GM15510 (cell line): ENCODE results near the gene ATP11A.

Experiments used
- POLR2A ChIP-seq: IDR thresholded peaks from 3 replicates; pipeline ENCODE4 v1.6.1; 2011; ENCODE audit warnings: borderline replicate concordance; ENCODE audit not compliant: insufficient read length; ENCODE audit errors: extremely low read depth

The ATP11A gene

DNA sequence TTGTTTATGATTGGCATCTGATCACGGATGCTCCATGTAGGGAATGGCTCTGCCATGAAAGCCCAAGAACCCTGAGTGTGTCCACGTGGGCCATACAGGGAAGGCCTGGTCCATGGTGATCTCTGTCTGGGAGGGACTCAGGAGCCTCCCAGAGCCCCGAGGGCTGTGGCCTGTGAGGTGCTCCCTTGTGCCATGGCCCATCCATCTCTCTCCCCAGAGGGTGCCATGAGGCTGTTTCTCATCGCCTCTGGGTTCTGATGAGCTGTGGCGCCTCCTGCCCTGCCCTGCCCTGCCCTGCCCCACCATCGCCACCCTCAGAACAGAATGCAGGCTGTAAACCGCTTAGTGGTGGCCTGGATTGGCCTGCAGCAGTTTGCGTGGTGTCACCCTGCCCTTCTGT, 83.1 kb downstream of the ATP11A start:
- no peak for TF ChIP-seq POLR2A

DNA sequence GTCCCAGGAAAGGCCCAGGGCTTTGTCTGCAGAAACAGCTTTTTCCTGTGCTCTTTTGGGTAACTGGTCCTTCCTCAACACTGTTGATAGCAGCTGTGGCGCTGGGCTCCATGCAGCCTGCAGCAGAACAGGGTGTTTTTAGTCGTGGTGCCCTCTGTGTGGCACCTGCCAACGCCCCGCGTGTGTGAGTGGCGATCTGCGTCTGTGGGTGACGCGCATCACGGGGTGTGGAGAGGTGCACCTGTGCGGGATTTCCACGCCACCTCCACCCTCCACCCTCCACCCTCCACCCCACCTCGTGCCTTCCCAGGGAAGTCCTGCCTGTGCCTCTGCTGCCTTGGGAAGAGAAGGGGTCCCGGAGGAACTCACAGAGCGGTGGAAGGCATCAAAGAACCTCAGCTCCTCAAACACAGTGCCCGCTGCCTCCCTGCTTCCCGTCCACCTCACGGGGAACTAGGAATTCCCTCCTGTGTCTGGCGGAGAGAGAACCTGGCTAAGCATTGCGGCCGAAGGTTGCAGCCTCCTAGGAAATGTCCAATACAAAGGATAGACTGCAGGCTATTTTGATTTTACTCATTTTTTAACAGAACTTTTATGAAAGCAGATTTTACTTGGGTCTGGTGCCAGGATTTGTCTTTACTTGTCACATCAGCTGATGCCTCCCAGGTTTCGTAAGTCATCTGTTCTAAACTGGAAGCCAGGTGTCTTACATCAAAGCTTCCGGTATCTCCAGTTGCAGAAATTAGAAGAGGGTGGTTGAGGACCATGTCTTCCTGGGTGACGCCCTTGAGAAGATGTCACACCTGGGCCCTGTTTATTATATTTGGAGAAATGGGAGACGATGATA, 84.0 kb downstream of the ATP11A start:
- no peak for TF ChIP-seq POLR2A

DNA sequence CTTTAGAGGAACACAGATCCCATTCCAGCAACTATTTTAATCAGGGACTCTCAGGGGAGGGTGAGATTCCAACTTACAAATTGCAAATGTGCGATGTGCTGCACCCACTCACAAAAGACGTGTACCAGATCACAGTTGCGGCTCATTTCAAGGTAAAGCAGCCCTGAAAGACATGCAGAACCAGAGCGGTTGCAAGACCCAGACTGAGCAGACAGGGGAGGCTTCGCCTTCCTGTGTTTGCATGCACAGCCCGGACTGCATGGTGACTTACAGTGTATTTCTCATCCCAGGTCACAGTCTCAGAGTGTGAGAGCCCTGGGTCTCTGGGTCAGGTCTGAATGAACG, 84.6 kb downstream of the ATP11A start:
- TF ChIP-seq POLR2A = no peak

DNA sequence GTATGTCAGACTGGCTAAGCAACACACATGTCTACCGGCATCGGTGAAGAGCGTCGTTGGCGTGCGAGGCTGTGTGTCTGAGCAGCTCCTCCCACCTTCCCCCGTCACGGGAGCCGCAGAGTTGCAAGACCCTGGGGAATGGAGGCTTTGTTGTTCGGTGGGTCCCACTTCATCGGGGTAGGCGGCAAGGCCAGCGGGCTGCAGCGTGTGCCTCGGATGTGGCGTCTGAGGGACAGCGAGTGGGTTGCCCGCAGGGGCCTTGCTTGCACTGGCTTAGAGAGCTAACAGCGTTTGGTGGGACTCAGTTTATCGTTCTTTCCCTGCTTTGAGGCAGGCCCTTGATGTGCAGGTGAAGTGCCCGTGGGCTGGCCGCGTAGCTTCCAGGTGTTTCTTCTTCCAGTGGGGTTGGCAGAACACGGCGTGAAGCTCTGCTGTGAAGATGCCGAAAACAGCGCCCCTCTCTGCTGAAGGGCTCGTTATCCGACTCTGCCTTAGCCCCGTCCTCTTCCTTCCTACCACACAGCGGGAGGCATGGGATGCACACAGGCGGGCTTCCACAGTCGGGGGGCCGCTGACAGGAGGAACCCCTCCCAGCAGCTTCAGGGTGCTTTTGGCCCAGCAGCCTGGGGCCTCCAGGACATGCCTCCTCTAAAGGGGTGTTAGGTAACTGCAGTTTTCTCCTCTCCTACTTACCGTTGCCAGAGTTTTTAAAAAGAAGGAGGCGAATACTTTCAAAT, 85.2 kb downstream of the ATP11A start:
- no peak for TF ChIP-seq POLR2A

DNA sequence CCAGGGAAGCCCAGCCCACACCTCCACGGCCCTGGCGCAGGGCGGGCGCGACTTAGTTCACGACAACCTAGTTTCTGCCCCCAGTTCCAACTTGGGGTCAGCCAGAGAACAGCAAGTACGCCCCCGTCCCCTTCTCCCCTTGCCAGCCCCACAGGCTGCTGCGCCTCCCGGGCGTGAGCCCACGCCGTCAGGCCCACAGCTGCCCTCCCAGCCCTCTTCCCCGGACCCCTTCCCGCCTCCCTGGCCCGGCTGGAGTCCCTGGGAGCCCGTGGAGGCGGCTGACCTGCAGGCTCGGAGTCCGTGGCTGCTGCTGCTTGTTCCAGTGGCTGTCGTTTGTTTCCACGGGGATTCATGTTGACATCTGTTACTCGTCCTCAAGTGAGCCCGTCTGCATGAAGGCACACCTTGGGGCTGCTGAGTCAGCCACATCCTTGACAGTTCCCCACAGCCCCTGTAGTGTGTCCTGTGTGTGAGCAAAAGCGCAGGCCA, 86.0 kb downstream of the ATP11A start:
- no peak for TF ChIP-seq POLR2A

DNA sequence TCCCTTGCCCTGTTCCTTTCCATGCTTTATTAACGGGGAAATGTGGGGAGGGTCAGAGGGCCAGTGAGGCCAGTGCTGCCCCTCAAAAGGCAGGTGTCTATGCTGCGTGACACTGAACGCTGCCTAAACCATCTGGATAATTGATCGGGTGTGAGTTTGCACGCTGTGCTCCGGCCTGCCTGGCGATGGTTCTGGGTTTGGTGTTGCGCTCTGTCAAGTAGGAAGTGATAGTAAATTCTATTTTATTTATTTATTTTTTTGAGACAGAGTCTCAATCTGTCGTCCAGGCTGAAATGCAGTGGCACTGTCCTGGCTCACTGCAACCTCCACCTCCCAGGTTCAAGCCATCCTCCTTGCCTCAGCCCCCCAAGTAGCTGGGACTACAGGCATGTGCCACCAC, 86.5 kb downstream of the ATP11A start:
- no peak for TF ChIP-seq POLR2A

DNA sequence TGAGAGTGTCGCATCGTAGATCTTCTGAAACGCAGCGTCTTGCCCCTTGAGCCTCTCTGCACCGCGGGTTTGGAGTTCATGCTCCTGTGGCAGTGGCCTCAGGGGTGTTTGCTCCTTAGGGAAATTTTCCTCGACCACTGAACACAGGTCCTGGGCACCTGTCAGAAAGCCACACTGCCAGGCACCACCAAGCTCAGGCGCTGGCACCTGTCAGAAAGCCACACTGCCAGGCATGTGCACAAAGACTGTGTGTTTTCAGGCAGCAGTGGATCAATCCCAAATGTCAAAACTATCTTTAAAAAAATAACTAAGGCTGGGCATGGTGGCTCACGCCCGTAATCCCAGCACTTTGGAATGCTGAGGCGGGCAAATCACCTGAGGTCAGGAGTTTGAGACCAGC, 87.1 kb downstream of the ATP11A start:
- TF ChIP-seq POLR2A = no peak

DNA sequence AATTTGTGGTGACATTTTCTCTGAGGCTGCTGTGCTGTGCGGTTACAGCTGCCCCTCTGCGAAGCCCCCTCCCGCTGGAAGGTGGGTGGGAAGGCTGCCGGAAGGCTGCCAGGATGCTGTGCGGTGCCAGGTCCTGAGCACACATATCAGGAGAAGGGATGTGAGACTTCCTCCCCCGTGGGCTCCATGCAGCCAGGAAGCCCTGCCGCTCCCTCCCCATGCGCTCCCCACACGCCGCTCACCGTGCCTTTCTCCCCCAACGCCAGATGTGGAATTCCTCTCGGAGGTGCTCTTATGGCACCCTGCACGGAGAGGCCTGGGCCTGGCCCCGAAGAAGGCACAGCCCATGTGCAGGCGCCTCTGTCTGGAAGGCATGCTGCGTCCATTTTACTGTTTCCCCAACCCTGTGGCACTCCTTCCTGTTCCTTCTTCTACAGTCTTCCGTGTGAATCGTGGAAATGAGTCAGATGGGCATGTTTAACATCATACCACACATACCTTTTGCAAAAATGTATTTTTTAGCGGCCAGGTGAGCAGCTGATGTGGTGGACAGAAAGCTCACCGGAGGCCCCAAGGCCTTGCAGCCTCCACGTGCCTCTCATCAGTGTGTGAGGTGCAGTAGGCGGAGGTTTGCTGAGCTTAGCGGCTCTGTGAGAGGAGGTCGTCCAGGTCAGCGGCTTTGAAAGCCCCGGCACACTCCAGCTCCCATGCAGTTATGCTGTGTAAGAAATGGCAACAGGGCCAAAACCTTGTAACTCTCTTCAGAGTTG, 88.0 kb downstream of the ATP11A start:
- no peak for TF ChIP-seq POLR2A

DNA sequence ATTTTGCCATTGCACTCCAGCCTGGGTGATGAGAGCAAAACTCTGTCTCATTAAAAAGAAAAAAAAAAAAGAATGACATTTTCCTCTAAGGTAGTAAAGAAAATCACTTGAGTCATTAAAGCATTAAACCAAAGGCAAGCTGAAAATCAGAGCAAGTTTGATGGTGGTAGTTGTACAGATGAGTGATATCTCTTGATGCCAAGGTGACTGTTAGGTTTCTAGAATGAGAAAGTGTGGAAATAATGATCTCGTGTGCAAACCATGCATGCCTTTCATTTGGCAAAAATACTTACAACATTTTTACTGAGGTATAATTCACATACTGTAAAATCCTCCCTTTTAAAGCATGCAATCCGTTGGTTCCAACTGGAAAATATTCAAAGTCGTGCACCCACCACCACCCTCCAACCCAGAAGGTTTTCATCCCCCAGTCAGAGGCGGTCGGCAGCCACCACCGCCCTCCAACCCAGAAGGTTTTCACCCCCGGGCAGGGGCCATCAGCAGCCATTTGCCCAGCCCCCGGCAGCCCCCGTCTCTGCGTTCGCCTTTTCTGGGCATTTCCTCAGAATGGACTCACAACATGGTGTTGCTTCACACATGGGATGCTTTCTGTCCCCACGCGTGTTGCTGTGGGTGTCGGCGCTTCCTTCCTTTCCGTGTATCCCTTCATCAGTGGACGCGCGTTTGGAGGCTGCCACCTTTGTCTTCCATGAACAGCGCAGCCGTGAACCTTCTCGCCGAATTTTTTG, 90.2 kb downstream of the ATP11A start:
- no peak for TF ChIP-seq POLR2A

DNA sequence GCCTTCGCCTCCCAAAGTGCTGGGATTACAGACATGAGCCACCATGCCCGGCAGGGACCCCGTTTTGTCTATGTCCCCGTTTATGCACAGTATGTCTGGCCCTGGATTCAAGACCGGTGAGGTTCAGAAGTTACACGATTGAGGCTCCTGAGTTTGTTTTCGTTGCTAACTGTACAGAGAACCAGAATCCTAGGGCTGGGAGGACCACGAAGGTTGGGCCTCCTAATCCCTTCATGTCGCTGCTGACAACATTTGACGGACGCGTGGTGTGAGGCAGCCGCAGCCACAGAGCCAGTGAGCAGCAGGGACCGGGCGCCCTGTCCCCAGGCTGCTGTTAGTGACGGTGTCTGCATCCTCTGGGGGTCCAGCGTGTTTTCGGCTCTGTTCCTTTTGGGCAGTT, 91.4 kb downstream of the ATP11A start:
- TF ChIP-seq POLR2A = no peak

DNA sequence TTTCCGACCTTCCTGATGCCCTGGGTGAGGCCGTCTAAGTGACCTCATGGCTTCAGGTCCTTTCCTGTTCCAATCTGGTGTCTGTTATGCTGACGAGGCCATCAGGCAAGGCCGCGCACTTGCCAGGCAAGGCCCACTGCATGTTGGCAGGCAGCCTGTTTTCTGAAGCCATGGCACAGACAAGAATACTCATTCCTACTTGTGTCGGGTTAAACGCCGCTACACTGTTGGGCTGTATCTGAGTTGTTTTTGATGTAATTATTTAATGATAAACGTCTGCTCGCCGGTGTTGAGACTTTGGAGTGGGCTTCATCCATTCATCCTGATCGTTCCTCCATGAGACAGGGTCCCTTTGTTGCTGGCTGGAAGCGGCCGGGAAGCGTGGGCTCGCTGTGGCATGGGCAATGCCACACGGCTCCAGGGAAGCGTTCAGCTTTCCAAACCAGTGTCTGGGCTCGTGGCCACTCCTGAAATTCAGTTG, 92.1 kb downstream of the ATP11A start:
- TF ChIP-seq POLR2A = no peak

DNA sequence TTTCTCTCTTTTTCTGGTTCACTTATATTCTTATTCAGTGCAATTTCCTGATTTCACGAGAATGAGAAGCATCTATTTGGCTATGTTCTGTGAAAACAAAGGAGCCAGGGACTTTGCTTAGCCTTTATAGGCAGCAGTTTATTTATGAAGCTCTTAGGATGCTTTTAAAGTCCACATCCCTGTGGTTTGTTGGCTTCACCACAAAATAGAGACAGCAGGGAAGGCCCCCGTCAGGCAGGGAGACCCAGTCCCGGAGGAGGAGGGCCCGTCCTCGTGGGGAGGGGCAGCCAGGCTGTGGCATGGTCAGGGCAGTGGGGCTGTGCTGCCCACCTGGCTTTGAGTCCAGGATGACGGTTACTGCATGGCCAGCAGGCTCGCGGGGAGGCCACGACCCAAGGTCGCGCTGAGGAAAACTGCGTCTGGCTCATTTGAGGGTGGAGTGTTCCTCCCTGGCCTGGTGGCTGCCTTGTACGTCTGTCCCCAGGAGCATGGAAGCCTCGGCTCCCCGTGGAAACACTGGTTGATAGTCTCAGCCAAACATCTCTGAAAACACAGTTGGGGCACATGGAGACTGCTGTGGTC, 92.7 kb downstream of the ATP11A start:
- TF ChIP-seq POLR2A = no peak

DNA sequence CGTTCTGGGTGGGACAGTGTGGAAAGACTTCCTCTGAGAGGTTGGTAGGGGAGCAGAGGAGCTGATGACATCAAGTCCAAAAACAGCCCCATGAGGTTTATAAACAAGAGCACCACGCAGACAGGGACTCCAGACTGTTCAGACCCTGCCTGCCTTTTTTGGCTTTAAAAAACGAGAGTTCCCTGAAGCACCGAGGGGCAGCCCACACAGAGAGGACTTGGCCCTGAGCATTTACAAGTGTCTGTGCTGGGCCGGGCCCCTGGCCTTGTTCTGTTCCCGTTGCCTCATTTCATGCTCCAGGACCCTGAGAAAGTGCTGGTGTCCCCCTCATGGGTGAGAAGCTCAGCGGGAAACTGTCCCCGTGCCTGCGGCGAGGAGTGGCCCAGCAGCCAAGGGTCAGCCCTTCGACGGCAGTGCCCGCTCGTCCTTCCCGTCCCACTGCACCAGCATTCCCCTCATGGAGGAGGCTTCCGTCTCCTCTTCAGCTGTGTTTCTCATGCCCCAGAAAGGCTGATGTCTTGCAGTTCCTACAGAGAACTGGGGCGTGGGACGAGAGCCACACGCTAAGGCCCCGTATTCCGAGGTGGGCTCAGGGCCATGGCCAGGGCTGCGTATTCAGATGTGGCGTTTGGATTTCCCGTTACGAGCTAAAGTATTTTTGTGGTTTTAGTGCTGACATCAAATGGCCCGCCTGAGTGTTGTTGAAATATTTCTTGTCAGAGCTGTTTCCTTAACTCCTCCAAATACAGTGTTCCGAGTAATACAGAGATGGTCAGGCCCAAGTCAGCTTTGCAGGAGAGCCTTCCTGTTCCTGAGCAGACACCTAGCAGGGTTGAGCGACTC, 93.5 kb downstream of the ATP11A start:
- no peak for TF ChIP-seq POLR2A

DNA sequence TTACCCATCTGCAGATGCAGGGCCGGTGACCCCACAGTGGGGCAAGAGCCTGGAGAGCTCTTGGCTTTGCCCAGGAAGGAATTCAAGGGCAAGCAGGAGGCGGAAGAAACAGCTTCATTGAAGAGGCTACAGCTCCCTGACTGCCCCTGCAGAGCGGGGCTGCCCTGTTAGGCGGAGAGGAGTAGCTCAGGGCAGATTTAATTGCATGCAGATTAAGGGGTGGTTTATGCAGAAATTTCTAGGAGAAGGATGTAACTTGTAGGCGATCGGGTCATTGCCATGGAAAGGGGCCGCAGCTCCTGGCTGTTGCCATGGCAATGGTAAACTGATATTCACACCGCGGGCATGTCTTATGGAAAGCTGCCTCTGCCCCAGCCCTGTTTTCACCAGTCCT, 94.1 kb downstream of the ATP11A start:
- TF ChIP-seq POLR2A = no peak
